H9 (cell line): ENCODE measurements around the gene CACNB3. TPM values are rescaled to one million over a fixed set of nuclear protein-coding genes. Genes with fewer than 3 reads are reported as not detected.

Experiments used
- DNase-seq: peaks from one replicate; pipeline ENCODE4 v3.0.0-alpha.2; 2017
- H2AFZ ChIP-seq: one replicate; pipeline ENCODE4 v1.6.1; 2013; ENCODE audit warnings: mild to moderate bottlenecking, low read length, control low read depth, moderate library complexity
- H2AK5ac ChIP-seq: 2 replicates; pipeline ENCODE4 v1.6.1; 2013; ENCODE audit warnings: low read length, control low read depth, mixed read lengths; ENCODE audit not compliant: insufficient read length
- H2BK120ac ChIP-seq: one replicate; pipeline ENCODE4 v1.6.1; 2013; ENCODE audit warnings: low read depth, mild to moderate bottlenecking, low read length, control low read depth, inconsistent platforms; ENCODE audit not compliant: poor library complexity, severe bottlenecking
- H2BK12ac ChIP-seq: 2 replicates; pipeline ENCODE4 v1.6.1; 2013; ENCODE audit warnings: low read length, control low read depth, mixed read lengths, low read depth; ENCODE audit not compliant: insufficient read length
- H2BK15ac ChIP-seq: 2 replicates; pipeline ENCODE4 v1.6.1; 2013; ENCODE audit warnings: low read depth, low read length, control low read depth
- H2BK20ac ChIP-seq: one replicate; pipeline ENCODE4 v1.6.1; 2013; ENCODE audit warnings: low read depth, mild to moderate bottlenecking, low read length, control low read depth, inconsistent platforms; ENCODE audit not compliant: poor library complexity, severe bottlenecking
- H2BK5ac ChIP-seq: 2 replicates; pipeline ENCODE4 v1.6.1; 2013; ENCODE audit warnings: low read length, control low read depth, mixed read lengths; ENCODE audit not compliant: insufficient read length
- H3K14ac ChIP-seq: 2 replicates; pipeline ENCODE4 v1.6.1; 2013; ENCODE audit warnings: low read length, control low read depth; ENCODE audit not compliant: insufficient read depth
- H3K18ac ChIP-seq: 2 replicates; pipeline ENCODE4 v1.6.1; 2013; ENCODE audit warnings: low read depth, mild to moderate bottlenecking, mixed read lengths, low read length, control low read depth; ENCODE audit not compliant: insufficient read length
- H3K23ac ChIP-seq: 2 replicates; pipeline ENCODE4 v1.6.1; 2013; ENCODE audit warnings: low read length, control low read depth, mixed read lengths, low read depth; ENCODE audit not compliant: insufficient read length
- H3K23me2 ChIP-seq: 2 replicates; pipeline ENCODE4 v1.6.1; 2013; ENCODE audit warnings: low read depth, mild to moderate bottlenecking, mixed read lengths, low read length, control low read depth; ENCODE audit not compliant: insufficient read length, poor library complexity, severe bottlenecking
- H3K27ac ChIP-seq: 2 replicates; pipeline ENCODE4 v1.5.1; 2013; ENCODE audit warnings: low read length, control low read depth, mixed read lengths, low read depth; ENCODE audit not compliant: insufficient read length
- H3K27me3 ChIP-seq: 2 replicates; pipeline ENCODE4 v1.6.1; 2013; ENCODE audit warnings: low read length, control low read depth, inconsistent platforms; ENCODE audit not compliant: insufficient read depth
- H3K4ac ChIP-seq: 2 replicates; pipeline ENCODE4 v1.6.1; 2013; ENCODE audit warnings: low read depth, mild to moderate bottlenecking, control low read depth, inconsistent platforms, low read length, moderate library complexity
- H3K4me1 ChIP-seq: 2 replicates; pipeline ENCODE4 v1.6.1; 2013; ENCODE audit warnings: low read length, control low read depth, inconsistent platforms; ENCODE audit not compliant: insufficient read depth
- H3K4me2 ChIP-seq: 2 replicates; pipeline ENCODE4 v1.6.1; 2013; ENCODE audit warnings: low read length, control low read depth, mixed read lengths; ENCODE audit not compliant: insufficient read length, insufficient read depth
- H3K56ac ChIP-seq: 2 replicates; pipeline ENCODE4 v1.6.1; 2013; ENCODE audit warnings: low read depth, mild to moderate bottlenecking, mixed read lengths, low read length, control low read depth; ENCODE audit not compliant: insufficient read length
- H3K79me1 ChIP-seq: 2 replicates; pipeline ENCODE4 v1.6.1; 2013; ENCODE audit warnings: low read depth, mild to moderate bottlenecking, moderate library complexity, low read length, control low read depth, inconsistent platforms; ENCODE audit not compliant: insufficient read depth, poor library complexity, severe bottlenecking
- H3K79me2 ChIP-seq: 2 replicates; pipeline ENCODE4 v1.6.1; 2013; ENCODE audit warnings: low read length, control low read depth, inconsistent platforms; ENCODE audit not compliant: insufficient read depth
- H3K9ac ChIP-seq: 2 replicates; pipeline ENCODE4 v1.6.1; 2013; ENCODE audit warnings: low read length, control low read depth, mixed read lengths; ENCODE audit not compliant: insufficient read length; ENCODE audit errors: extremely low read depth
- H3K9me3 ChIP-seq: one replicate; pipeline ENCODE4 v1.6.1; 2013; ENCODE audit warnings: low read depth, low read length, inconsistent platforms; ENCODE audit not compliant: control insufficient read depth
- H3T11ph ChIP-seq: one replicate; pipeline ENCODE4 v1.6.1; 2013; ENCODE audit warnings: mild to moderate bottlenecking, low read length, control low read depth, inconsistent platforms
- H4K20me1 ChIP-seq: one replicate; pipeline ENCODE4 v1.6.1; 2013; ENCODE audit not compliant: control insufficient read depth, insufficient read length, insufficient read depth
- H4K5ac ChIP-seq: 2 replicates; pipeline ENCODE4 v1.6.1; 2013; ENCODE audit warnings: low read depth, mild to moderate bottlenecking, mixed read lengths, low read length, control low read depth; ENCODE audit not compliant: insufficient read length
- H4K8ac ChIP-seq: replicated peaks from 2 replicates; pipeline ENCODE4 v1.6.1; 2013; ENCODE audit warnings: low read length, control low read depth, mixed read lengths, low read depth; ENCODE audit not compliant: insufficient read length
- H4K91ac ChIP-seq: 2 replicates; pipeline ENCODE4 v1.6.1; 2013; ENCODE audit warnings: low read depth, mild to moderate bottlenecking, moderate library complexity, mixed read lengths, low read length, control low read depth; ENCODE audit not compliant: insufficient read length
- H3K27ac Mint-ChIP-seq, 3 experiments: 2 replicates in 2 of 3; 3 replicates in 1 of 3; pipeline ENCODE4 v1.8.0; 2020 to 2021; ENCODE audit warnings: mixed read lengths in 3 of 3, mild to moderate bottlenecking in 1 of 3, moderate library complexity in 1 of 3
- H3K27me3 Mint-ChIP-seq: 2 replicates; pipeline ENCODE4 v1.8.0; 2021; ENCODE audit warnings: low read depth, mild to moderate bottlenecking, moderate library complexity, mixed read lengths
- H3K36me3 Mint-ChIP-seq, 3 experiments: 2 replicates in 2 of 3; 3 replicates in 1 of 3; pipeline ENCODE4 v1.8.0; 2020 to 2021; ENCODE audit warnings: low read depth in 3 of 3, mixed read lengths in 3 of 3; ENCODE audit not compliant: insufficient read depth in 1 of 3
- H3K4me1 Mint-ChIP-seq, 2 experiments: 2 replicates each; pipeline ENCODE4 v1.8.0; 2020; ENCODE audit warnings: mixed read lengths in 2 of 2
- H3K4me3 Mint-ChIP-seq, 2 experiments: 2 replicates in 1 of 2; 3 replicates in 1 of 2; pipeline ENCODE4 v1.8.0; 2020 to 2021; ENCODE audit warnings: mild to moderate bottlenecking in 2 of 2, mixed read lengths in 2 of 2, moderate library complexity in 1 of 2
- H3K9me3 Mint-ChIP-seq, 2 experiments: 2 replicates in 1 of 2; 3 replicates in 1 of 2; pipeline ENCODE4 v1.8.0; 2020; ENCODE audit warnings: mild to moderate bottlenecking in 2 of 2, mixed read lengths in 2 of 2, moderate library complexity in 1 of 2
- CTCF ChIP-seq: fragments of 200-600 bp; sonication (generic); conservative IDR thresholded peaks from 3 replicates; pipeline ENCODE4 v1.8.0; 2021; ENCODE audit warnings: antibody characterized with exemption, mild to moderate bottlenecking
- WGBS: extraction: QIAGEN DNeasy Blood & Tissue Kit; methylation state at CpG from one replicate; pipeline ENCODE4 v1.1.7; 2013; ENCODE audit warnings: missing lambda C conversion rate, low lambda C conversion rate, mixed read lengths; ENCODE audit not compliant: insufficient read length; ENCODE audit errors: extremely low coverage; 5-methylcytosine and 5-hydroxymethylcytosine counted together
- total RNA-seq: library from RNA; stranded (reverse); gene quantifications from 2 replicates; pipeline ENCODE4 v1.2.1, GENCODE V29; 2021

The CACNB3 gene
- total RNA-seq, 1 experiment from 2014 or later: 35.1 TPM

GRCh38 chr12:48852734-48853688 is 34.7 kb downstream of the CACNB3 start:
- Histone ChIP-seq H3K79me2 (peaks cover 14% of the 10 kb centered on the region; the same call in 1 of the 2 replicates), H3K23me2 (no peaks in the 10 kb centered on the region), H3K18ac (no peak overlapping the region), H3K79me1 (peaks cover 4% of the 10 kb centered on the region), H4K8ac (no peak overlapping the region), H2BK5ac (no peak overlapping the region), H3K56ac (no peak overlapping the region), H3K4ac (no peak overlapping the region), H3K14ac (no peak overlapping the region), H2AFZ (no peak overlapping the region), H3K23ac (no peak overlapping the region), H2BK15ac (no peak overlapping the region), H3K4me1 (0 out of 2 replicates have a peak, but pooled peaks cover 5% of the 10 kb centered on the region), H3K9ac (no peak overlapping the region), H2BK20ac (no peak overlapping the region), H3K9me3 (no peaks in the 10 kb centered on the region), H2AK5ac (no peak overlapping the region), H3K4me2 (peak overlapping the region; percentile 62), H4K5ac (no peak overlapping the region), H3T11ph (no peak overlapping the region), H4K20me1 (no peaks in the 10 kb centered on the region), H2BK12ac (no peak overlapping the region), H3K27ac (no peak overlapping the region), H3K27me3 (no peaks in the 10 kb centered on the region), H2BK120ac (no peak overlapping the region), H4K91ac (no peak overlapping the region)
- DNase-seq: peak; percentile 88
- H3K27me3 Mint-ChIP-seq: no peaks in the 10 kb centered on the region
- WGBS: no CpG with 5 or more reads among the region's 11 CpGs
- TF ChIP-seq CTCF: peak; percentile 92
- peak overlapping the region; percentile 96 to 98 for H3K4me3 Mint-ChIP-seq
- H3K9me3 Mint-ChIP-seq: no peaks in the 10 kb centered on the region
- peaks cover 2 to 20% (median 6%) of the 10 kb centered on the region in 3 experiments; a peak in 4 of 7 replicates for H3K36me3 Mint-ChIP-seq
- H3K4me1 Mint-ChIP-seq: peaks cover 14 to 19% of the 10 kb centered on the region in 2 experiments
- H3K27ac Mint-ChIP-seq: peak overlapping the region; percentile 25 to 97 (median 75)
